WERI-Rb-1 (cell line): ENCODE results near the gene RGS6.

Source experiments
- DNase-seq: peaks from one replicate; pipeline ENCODE4 v3.0.0-alpha.2; 2020
- H3K27ac ChIP-seq: fragments of 250-450 bp; sonication (Bioruptor Pico); 2 replicates; pipeline ENCODE4 v1.5.1; 2020; ENCODE audit warnings: mild to moderate bottlenecking, moderate library complexity
- H3K27me3 ChIP-seq: fragments of 250-450 bp; sonication (Bioruptor Pico); 2 replicates; pipeline ENCODE4 v1.5.1; 2021; ENCODE audit warnings: mild to moderate bottlenecking, low read depth, moderate library complexity; ENCODE audit not compliant: insufficient read depth, severe bottlenecking
- H3K36me3 ChIP-seq: fragments of 250-450 bp; sonication (Bioruptor Pico); 2 replicates; pipeline ENCODE4 v1.5.1; 2020; ENCODE audit warnings: mild to moderate bottlenecking, moderate library complexity
- H3K4me3 ChIP-seq: 2 replicates; pipeline ENCODE4 v1.5.1; 2011; ENCODE audit warnings: low read depth, mild to moderate bottlenecking, control low read depth, low read length
- H3K9me3 ChIP-seq: fragments of 250-450 bp; sonication (Bioruptor Pico); 2 replicates; pipeline ENCODE4 v1.5.1; 2021; ENCODE audit warnings: mild to moderate bottlenecking, moderate library complexity; ENCODE audit not compliant: severe bottlenecking
- CTCF ChIP-seq: IDR thresholded peaks from 2 replicates; pipeline ENCODE4 v1.5.1; 2011; ENCODE audit warnings: low read depth, mild to moderate bottlenecking, control low read depth, inconsistent platforms, low read length

The RGS6 gene

GRCh38 chr14:72060917-72061316 lies 128.7 kb downstream of the RGS6 start:
- Histone ChIP-seq H3K27ac (no peak overlapping the region), H3K27me3 (no peaks in the 10 kb centered on the region), H3K36me3 (no peaks in the 10 kb centered on the region), H3K9me3 (no peaks in the 10 kb centered on the region), H3K4me3 (no peak overlapping the region)
- no peak for TF ChIP-seq CTCF
- no peak for DNase-seq

- Histone ChIP-seq H3K36me3 (no peaks in the 10 kb centered on the region), H3K27me3 (no peaks in the 10 kb centered on the region), H3K9me3 (no peaks in the 10 kb centered on the region), H3K27ac (no peak overlapping the region), H3K4me3 (no peak overlapping the region)
- no peak for TF ChIP-seq CTCF
- DNase-seq, result no peak
These were observed 129.5 kb downstream of the RGS6 start for GRCh38 chr14:72061718-72062117.

GRCh38 chr14:72063761-72064282 lies 131.6 kb downstream of the RGS6 start:
- Histone ChIP-seq H3K27ac (no peak overlapping the region), H3K36me3 (no peaks in the 10 kb centered on the region), H3K27me3 (no peaks in the 10 kb centered on the region), H3K9me3 (no peaks in the 10 kb centered on the region), H3K4me3 (no peak overlapping the region)
- TF ChIP-seq CTCF, result no peak
- no peak for DNase-seq

- Histone ChIP-seq H3K36me3 (no peaks in the 10 kb centered on the region), H3K4me3 (no peak overlapping the region), H3K9me3 (no peaks in the 10 kb centered on the region), H3K27ac (no peak overlapping the region), H3K27me3 (no peaks in the 10 kb centered on the region)
- DNase-seq, result no peak
- TF ChIP-seq CTCF, result no peak
These were observed 132.3 kb downstream of the RGS6 start for GRCh38 chr14:72064501-72064900.

GRCh38 chr14:72070458-72070857 lies 138.2 kb downstream of the RGS6 start:
- H3K4me3 ChIP-seq, result no peak overlapping the region
- no peaks in the 10 kb centered on the region for H3K9me3 ChIP-seq
- no peaks in the 10 kb centered on the region for H3K36me3 ChIP-seq
- no peak overlapping the region for H3K27ac ChIP-seq
- no peak for TF ChIP-seq CTCF
- no peak for DNase-seq
- H3K27me3 ChIP-seq, result no peaks in the 10 kb centered on the region

- H3K36me3 ChIP-seq, result no peaks in the 10 kb centered on the region
These were observed 143.6 kb downstream of the RGS6 start for GRCh38 chr14:72075649-72076334.

More at GRCh38 chr14:72075649-72076334, 143.6 kb downstream of the RGS6 start:
- no peak for DNase-seq
- no peak overlapping the region for H3K4me3 ChIP-seq
- no peaks in the 10 kb centered on the region for H3K27me3 ChIP-seq
- no peaks in the 10 kb centered on the region for H3K9me3 ChIP-seq
- H3K27ac ChIP-seq, result no peak overlapping the region
- no peak for TF ChIP-seq CTCF
